Measurements from ENCODE around the gene RGS21.
"Not testable (repeated sequence)": the region's sequence is repeated elsewhere in the genome, so short reads cannot be mapped to it uniquely, and the experiment has no call there.

The RGS21 gene

DNA sequence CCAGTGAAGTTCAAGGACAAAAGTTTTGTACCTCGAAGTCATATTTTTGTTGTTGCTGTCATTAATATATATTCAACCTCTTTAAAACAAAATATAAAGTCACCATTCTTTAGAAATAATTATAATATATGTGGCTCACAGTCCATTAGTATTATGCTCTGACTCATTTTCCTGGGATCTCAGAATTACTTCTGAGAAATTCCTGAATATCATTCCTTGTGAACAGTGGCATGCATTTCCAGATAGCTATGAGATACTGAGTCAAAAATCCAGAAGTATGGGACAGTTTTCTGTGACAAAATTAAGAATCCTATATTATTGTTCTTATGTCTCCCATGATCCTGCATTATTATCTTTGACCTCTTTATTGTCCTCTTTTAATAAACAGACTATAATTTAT is 13.8 kb upstream of the RGS21 start:
- no peak overlapping the region for H3K27ac ChIP-seq
- TF ChIP-seq, protein P1, sequence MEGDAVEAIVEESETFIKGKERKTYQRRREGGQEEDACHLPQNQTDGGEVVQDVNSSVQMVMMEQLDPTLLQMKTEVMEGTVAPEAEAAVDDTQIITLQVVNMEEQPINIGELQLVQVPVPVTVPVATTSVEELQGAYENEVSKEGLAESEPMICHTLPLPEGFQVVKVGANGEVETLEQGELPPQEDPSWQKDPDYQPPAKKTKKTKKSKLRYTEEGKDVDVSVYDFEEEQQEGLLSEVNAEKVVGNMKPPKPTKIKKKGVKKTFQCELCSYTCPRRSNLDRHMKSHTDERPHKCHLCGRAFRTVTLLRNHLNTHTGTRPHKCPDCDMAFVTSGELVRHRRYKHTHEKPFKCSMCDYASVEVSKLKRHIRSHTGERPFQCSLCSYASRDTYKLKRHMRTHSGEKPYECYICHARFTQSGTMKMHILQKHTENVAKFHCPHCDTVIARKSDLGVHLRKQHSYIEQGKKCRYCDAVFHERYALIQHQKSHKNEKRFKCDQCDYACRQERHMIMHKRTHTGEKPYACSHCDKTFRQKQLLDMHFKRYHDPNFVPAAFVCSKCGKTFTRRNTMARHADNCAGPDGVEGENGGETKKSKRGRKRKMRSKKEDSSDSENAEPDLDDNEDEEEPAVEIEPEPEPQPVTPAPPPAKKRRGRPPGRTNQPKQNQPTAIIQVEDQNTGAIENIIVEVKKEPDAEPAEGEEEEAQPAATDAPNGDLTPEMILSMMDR (conservative IDR thresholded peaks at IDR 0.05): no peak

DNA sequence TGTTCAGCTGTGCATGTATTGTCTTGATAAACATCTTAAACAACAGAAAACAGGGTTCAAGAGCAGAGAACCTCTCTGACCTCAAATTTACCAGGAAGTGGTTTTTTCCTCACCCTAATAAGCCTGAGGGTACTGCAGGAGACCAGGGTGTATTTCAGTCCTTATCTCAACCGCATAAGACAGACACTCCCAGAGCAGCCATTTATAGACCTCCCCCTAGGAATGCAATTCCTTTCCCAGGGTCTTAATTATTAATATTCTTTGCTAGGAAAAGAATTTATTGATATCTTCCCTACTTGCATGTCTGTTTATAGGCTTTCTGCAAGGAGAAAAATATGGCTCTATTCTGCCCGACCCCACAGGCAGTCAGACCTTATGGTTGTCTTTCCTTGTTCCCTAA is 8.5 kb upstream of the RGS21 start:
- H3K27ac ChIP-seq: not testable (repeated sequence)

DNA sequence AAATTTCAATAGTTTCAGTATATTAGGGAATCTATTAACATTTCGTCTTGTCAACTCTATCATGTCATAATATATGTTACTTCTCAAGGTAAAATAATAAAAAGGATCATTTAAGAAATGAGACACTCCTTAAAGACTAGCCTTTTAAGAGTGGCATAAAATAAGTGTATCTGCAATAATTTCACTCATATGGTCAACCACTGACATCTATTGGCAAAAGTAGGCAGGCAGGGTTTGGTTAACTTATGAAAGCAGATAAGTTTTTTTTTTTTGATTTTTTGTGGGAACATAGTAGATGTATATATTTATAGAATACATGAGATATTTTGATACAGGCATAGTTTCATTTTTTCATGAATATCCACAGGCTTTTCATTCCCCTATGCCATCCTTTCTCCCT is 5.5 kb upstream of the RGS21 start:
- TF ChIP-seq, protein P1 (conservative IDR thresholded peaks at IDR 0.05): peak; percentile 64
- no peak overlapping the region for H3K27ac ChIP-seq

DNA sequence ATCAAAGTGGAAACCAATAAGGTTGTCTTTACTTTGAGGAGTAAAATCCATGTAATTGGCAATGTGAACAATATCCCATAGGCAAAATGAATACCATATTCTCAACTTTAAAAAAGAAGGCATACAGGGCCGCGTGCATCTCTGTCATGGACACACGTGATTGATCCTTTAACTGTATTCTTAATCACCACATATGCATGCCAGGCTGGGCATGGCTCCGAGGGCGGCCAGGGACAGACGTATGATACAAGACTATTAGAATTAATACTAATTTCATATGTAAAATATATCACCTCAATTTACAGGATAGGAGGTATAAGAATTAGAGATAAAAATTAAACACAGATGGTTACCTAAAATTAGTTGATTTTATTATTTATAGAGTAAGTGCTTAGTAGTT is 11.2 kb downstream of the RGS21 start:
- no peak overlapping the region for H3K27ac ChIP-seq
- TF ChIP-seq, protein P1 (conservative IDR thresholded peaks at IDR 0.05): no peak

DNA sequence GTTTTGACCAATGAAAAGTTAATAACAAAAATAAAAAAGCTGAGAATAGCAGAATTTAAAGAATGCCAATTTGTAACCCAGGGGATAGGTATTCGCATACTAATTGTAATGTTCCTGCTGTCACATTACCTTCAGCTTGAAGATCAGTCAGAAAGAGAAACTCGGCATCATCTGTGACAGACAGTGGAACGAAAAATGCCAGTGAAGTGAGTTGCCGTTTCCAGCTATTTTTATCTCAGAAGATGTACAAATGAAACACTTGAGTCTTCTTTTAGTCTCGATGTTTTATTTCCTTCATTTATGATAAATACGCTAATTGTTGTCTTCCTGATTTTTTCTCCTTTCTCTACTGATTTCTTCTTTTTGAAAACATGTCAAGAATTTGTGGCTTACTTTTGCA is 26.1 kb downstream of the RGS21 start:
- TF ChIP-seq, protein P1 (conservative IDR thresholded peaks at IDR 0.05): no peak
- H3K27ac ChIP-seq: no peak overlapping the region

DNA sequence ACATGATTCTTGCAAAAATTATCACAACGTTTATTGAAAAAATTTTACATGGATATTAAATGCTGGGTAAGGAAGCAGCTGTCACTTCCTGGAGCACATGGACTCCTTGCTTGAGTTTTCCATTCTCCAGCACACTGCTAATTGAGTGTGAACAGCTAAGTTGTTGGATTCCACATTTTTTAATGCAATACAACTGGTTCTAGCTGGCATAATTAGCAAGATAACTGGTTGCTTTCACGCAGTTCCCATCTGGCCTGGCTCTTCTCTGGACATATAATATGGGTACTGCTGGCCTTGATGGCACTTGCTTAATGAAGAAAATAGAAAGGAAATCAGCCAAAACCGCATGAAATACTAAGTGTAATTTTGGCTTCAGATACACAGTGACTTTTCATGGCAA is 26.6 kb downstream of the RGS21 start:
- H3K27ac ChIP-seq: no peak overlapping the region
- TF ChIP-seq, protein P1 (conservative IDR thresholded peaks at IDR 0.05): no peak

DNA sequence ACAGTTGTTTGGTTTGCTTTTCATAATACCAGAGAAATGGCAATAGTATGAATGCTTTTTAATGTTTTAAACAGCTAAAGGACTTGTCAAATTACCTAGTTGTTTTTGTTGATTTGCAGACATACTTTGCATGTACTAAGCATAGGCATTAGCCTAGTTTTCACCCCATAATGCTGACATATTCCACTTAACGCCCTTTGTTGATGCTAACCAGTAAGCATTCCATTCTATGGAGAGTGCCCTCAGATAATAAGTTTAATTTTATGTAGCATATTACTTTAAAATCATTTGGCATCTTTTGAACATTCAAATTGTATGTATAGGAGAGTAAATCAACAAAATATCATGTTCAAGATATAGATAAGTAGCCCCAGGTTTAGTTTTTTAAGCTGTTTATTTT is 32.5 kb downstream of the RGS21 start:
- no peak overlapping the region for H3K27ac ChIP-seq
- TF ChIP-seq, protein P1 (conservative IDR thresholded peaks at IDR 0.05): no peak

DNA sequence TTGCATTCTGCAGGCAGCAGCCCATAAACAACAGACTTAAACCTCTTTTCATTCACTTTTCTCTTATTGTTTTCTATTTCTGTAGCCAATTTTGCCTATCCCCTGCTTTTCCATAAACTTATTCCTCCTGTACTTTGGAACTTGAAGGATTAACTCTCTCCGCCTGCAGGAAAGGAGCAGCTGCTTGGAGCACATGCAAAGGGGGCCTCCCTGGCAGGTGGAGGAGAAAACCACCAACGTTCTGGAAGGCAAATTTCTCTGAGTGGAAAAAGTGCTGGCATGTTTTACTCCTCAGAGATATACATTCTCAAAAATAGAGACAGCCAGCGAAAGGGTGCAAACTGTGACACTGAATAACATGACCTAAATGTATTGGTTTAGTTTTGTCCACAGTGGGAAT is 33.6 kb downstream of the RGS21 start:
- no peak overlapping the region for H3K27ac ChIP-seq
- TF ChIP-seq, protein P1 (conservative IDR thresholded peaks at IDR 0.05): no peak
